ENCODE measurements around the gene BEAN1.

DNA sequence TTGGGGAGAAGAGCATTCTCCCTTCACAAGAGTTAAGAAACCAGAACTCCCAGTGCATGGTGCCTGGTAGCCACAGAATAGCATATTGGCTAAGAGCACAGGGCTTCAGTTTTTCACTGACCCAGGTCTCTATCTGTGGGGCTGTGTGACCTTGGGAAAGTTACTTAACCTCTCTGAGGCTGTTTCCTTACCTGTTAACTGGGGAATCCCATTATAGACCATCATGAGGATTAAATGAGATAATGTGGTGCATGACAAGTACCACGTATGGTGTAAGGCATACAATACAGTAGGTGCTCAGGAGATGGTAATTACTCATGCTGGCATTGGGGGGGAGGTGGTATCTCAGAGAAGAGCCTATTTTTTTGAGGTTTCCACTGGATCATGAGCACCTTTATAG, 33.6 kb downstream of the BEAN1 start:
- TF ChIP-seq, protein P1, sequence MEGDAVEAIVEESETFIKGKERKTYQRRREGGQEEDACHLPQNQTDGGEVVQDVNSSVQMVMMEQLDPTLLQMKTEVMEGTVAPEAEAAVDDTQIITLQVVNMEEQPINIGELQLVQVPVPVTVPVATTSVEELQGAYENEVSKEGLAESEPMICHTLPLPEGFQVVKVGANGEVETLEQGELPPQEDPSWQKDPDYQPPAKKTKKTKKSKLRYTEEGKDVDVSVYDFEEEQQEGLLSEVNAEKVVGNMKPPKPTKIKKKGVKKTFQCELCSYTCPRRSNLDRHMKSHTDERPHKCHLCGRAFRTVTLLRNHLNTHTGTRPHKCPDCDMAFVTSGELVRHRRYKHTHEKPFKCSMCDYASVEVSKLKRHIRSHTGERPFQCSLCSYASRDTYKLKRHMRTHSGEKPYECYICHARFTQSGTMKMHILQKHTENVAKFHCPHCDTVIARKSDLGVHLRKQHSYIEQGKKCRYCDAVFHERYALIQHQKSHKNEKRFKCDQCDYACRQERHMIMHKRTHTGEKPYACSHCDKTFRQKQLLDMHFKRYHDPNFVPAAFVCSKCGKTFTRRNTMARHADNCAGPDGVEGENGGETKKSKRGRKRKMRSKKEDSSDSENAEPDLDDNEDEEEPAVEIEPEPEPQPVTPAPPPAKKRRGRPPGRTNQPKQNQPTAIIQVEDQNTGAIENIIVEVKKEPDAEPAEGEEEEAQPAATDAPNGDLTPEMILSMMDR (IDR thresholded peaks at IDR 0.05): no peak
- TF ChIP-seq POLR2AphosphoS5 (IDR thresholded peaks at IDR 0.05) (no peak), EP300 (IDR thresholded peaks at IDR 0.05) (no peak), POLR2A (IDR thresholded peaks at IDR 0.05) (no peak)

All from suprapubic skin (tissue), 4 donors.